GM19025 (cell line): ENCODE data around the gene MECP2.
"Not testable (repeated sequence)": the region's sequence is repeated elsewhere in the genome, so short reads cannot be mapped to it uniquely, and the experiment has no call there.

Experiments used
- ATAC-seq: cut with Tn5 transposase; IDR thresholded peaks from one replicate; pipeline ENCODE4 v1.9.1; 2021; ENCODE audit warnings: mild to moderate bottlenecking, low read depth, moderate library complexity; ENCODE audit not compliant: unreplicated experiment

Gene MECP2

GRCh38 chrX:154002215-154002719, 95.2 kb downstream of the MECP2 start:
- no peak for ATAC-seq

- ATAC-seq: no peak
Measured at GRCh38 chrX:154000051-154000450, 97.5 kb downstream of the MECP2 start.

DNA sequence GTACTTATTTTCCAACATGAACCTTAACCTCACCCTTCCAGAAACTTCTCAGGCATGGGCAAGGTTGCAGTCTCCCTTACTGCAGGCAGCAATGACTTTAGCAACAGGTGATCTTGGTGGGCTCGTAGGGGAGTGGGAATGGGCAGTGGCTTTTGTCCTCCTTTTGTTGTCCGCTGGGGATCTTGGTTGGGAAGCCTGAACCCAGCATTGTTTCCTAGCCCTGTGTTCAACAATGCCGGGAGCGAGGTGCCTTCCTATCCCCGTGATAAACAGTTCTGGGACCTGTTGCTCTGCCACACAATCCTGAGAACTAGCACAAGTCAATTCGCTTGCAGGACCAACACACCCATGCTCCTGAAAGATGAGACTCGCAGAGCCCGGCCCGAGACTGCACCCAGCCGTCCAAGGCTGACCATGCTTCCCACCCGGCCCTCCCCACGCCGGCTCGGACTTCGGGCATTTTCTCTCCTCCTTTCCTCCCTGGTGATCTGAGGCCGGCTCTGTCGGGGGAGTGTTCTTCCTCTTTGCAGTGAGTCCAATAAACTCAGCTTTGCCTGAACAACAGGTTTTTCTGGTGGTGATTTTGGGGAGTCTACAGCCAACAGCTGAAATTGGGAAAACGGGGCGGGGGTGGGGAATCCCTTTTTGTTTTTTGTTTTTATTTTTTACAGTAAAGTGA, 98.0 kb downstream of the MECP2 start:
- no peak for ATAC-seq

GRCh38 chrX:153995504-153995903, 102.0 kb downstream of the MECP2 start:
- no peak for ATAC-seq

DNA sequence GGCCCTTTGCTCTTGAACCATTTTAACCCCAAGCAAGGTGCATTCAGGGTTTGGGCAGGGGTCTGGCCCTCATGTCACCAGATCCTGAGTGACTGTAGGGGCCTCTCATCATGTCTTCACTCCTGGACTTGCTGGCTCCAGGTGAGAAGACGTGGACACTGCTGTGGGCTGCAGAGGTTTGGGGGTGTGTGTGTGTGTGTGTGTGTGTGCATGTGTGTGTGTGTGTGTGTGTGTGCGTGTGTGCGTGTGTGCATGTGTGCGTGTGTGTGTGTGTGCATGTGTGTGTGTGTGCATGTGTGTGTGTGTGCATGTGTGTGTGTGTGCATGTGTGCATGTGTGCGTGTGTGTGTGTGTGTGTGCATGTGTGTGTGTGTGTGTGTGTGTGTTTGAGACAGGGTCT, 103.1 kb downstream of the MECP2 start:
- ATAC-seq: not testable (repeated sequence)

GRCh38 chrX:153993978-153994377, 103.5 kb downstream of the MECP2 start:
- ATAC-seq: no peak

DNA sequence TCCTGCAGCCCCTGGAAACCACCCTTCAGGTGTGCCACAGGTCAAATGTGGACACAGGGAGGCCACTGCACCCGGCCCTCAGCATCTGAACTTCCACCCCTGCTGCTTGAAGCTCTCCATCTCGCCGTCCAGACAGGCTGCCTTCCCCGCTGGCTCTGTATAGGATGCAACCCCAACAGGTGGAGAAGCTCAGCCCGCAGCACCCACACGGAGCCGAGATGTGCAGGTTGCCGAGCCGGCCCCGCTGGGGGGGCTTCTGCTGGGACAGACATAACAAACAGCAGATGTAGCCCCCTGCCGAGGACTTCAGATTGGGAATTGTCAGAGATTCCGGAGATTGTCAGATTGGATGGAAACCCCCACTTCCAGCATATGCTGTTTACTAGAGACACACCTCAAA, 104.4 kb downstream of the MECP2 start:
- no peak for ATAC-seq

DNA sequence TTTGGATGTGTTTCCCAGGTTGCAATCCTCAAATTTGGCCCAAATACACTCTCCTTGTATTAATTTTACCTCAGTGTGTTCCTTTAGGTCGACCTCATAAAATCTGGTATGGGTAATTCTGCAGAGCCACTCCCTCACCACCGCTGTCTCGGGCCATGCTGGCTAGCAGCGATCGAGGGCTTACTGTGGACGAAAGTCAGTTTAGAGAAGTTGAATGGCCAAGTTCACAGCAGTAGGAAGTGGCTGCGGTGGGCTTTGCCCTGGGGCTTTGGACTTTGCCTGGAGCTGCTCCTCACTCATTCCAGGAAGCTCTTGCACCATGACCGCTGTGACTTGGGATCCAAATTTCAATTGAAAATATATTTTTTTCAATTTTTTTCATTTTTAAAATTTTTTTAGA, 105.3 kb downstream of the MECP2 start:
- ATAC-seq: no peak

DNA sequence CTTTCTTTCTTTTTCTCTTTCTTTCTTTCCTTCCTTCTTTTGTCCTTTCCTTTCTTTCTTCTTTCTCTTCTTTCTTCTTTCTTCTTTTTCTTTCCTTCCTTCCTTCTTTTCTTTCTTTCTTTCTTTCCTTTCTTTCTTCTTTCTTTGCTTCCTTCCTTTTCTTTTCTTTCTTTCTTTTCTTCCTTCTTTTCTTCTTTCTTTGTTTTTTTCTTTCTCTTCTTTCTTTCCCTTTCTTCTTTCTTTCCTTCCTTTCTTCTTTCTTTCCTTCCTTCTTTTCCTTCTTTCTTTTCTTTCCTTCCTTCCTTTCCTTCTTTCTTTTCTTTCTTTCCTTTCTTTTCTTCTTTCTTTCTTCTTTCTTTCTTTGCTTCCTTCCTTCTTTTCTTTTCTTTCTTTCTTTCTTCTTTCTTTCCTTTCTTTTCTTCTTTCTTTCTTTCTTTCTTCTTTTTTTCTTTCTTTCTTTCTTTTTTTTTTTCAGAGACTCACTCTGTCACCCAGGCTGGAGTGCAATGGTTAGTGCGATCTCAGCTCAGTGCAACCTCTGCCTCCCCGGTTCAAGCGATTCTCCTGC, 106.4 kb downstream of the MECP2 start:
- no peak for ATAC-seq

DNA sequence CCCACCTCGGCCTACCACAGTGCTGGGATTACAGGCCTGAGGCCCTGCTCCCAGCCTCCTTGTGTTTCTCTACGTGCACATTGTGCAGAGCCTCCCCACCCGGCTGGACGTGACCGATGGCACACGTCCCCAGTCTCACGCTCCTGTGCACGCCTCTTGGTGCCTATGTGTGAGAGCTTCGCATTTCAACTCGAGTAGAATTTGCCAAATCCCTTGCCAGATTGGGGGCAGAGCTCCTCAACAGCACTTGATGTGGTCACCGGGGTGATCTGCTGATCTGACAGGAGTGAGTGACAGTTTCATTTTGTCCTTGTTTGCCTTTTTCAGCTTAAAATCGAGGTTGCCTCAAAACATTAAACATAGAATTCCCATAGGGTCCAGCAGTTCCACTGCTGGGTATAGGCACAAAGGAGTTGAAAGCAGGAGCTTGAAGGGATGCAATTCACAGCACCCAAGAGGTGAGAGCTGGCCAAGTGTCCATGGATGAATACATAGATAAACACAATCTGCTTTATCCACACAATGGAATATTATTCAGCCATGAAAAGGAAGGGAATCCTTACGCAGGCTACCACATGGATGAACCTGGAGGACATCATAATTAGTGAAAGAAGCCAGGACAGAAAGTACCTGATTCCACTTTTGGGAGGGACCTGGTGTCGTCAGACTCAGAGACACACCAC, 107.4 kb downstream of the MECP2 start:
- no peak for ATAC-seq

- ATAC-seq: no peak
Measured at GRCh38 chrX:153988493-153988892, 109.0 kb downstream of the MECP2 start.

DNA sequence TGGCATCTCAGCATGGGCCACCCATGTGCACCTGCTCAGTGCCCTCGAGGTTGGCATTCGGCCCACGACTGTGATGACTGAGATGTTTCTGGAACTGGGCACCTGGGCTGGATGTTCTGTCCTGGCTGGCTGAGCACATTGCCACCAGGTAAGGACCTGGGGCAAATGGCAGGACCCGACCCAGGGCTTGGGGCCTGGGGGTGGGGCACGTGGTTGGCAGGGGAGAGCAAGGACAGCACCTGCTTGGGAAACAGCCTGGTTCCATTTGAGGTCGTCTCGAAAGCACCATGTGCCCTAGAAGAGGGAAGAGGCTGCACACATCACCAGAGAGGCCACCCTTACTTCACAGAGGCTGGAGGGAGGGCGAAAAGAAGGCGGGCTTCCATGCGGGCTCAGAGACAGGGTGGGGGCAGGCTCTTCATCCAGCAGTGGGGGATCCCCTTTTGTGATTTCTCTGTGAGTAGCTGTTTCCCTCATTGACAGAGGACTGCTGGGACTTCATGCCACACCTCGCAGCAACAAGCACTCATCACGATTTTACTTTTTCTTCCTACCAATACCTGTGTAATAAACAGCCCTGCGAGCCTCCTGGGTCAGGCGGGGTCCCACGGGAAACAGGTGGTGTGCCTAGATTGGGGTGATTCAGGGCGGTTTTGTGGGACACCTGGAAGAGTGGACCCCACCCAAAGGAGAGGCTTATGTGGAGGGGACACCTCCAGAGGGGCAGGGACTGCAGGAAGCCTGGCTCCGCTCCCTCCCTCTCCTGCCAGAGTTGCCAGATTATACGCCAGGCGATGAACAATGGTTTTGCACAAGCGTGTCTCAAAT, 113.0 kb downstream of the MECP2 start:
- ATAC-seq: no peak

DNA sequence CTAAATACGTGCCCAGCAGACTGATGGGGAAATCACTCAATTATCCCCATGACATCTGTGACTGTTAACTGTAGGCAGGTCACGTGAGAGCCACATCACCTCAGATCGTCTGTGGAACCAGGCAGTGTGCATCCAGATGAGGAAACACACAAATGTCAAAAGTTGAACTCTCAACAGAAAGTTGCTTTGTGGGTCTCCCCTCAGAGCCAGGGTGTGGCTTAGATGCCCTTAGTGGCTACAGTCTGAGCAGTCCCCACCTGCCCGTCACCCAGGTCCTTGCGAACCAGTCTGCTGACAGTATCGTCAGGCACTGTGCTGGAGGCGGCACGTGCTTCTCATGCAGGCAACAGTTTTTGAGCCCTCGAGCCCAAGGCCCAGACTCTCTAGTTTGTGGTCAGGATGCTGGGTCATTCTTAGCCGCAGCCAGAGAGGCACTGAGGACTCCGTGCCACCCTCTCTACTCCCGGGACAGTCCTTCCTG, 114.2 kb downstream of the MECP2 start:
- ATAC-seq: no peak

GRCh38 chrX:153981771-153982533, 115.6 kb downstream of the MECP2 start:
- no peak for ATAC-seq

DNA sequence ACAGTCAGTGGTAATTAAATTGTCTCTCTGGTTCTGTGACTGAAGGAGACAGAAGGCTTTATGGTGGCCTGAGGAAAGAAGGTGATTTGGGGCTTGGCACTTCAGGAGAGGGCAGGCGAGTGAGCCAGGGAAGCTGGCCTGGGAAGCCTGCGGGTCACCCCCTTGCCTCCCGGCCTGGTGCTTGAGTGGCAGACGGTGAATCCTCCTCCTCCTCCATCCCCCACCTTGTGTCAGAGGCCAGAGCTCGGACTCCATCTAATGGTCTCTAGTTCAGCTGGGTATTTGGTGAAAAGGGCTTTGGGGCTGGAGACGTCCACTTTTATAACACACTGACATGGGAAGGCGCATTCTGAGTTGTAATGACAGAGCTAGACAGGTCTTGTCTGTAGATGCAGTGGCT, 116.3 kb downstream of the MECP2 start:
- no peak for ATAC-seq

DNA sequence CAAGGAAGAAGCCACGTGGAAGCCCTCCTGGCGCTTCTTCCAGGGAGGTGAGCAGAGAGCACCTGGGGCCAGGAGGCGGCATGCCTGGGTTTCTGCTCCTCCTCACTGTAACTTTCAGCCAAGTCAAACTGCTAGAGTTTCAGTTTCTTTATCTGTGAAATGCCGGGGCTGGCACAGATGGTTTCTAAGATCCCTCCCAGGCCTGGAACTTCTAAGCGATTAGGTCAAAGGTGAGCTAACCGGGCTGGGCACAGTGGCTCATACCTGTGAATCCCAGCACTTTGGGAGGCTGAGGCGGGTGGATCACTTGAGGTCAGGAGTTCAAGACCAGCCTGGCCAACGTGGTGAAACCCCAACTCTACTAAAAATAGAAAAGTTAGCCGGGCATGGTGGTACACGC, 117.1 kb downstream of the MECP2 start:
- peak; percentile 66 for ATAC-seq

GRCh38 chrX:153974726-153975286, 122.7 kb downstream of the MECP2 start:
- no peak for ATAC-seq

- no peak for ATAC-seq
Measured at GRCh38 chrX:153974003-153974725, 123.4 kb downstream of the MECP2 start.
